Calu3 (cell line): Measurements from ENCODE around the gene ATP11A. TPM values are rescaled to one million over a fixed set of nuclear protein-coding genes. Genes with fewer than 3 reads are reported as not detected.

Experiments used
- BruUV-seq: library from RNA; stranded (reverse); fragments of 400-500 nt; replicated peaks from 2 replicates; lab custom pipeline; 2021; lab: Mats Ljungman, UMichigan
- CTCF ChIA-PET: fragments of 300-600 bp; sonication (Branson Sonifier 250); formaldehyde crosslinking; loops from one replicate; lab custom pipeline; 2022; ENCODE audit warnings: antibody characterized with exemption; lab: Charles Lee
- DNase-seq: peaks from one replicate; pipeline ENCODE4 v3.0.0; 2022
- H3K27ac Mint-ChIP-seq: one replicate; pipeline ENCODE4 v1.8.0; 2022; ENCODE audit warnings: mixed read lengths; ENCODE audit not compliant: unreplicated experiment
- H3K27me3 Mint-ChIP-seq: one replicate; pipeline ENCODE4 v1.8.0; 2022; ENCODE audit warnings: mixed read lengths; ENCODE audit not compliant: unreplicated experiment
- H3K36me3 Mint-ChIP-seq: one replicate; pipeline ENCODE4 v1.8.0; 2022; ENCODE audit warnings: mild to moderate bottlenecking, moderate library complexity, mixed read lengths; ENCODE audit not compliant: insufficient read depth, unreplicated experiment
- H3K4me1 Mint-ChIP-seq: one replicate; pipeline ENCODE4 v1.8.0; 2022; ENCODE audit warnings: mild to moderate bottlenecking, low read depth, mixed read lengths; ENCODE audit not compliant: unreplicated experiment
- H3K4me3 Mint-ChIP-seq: one replicate; pipeline ENCODE4 v1.8.0; 2022; ENCODE audit warnings: mild to moderate bottlenecking, low read depth, moderate library complexity, mixed read lengths; ENCODE audit not compliant: unreplicated experiment
- H3K9me3 Mint-ChIP-seq: one replicate; pipeline ENCODE4 v1.8.0; 2022; ENCODE audit warnings: low read depth, mixed read lengths; ENCODE audit not compliant: unreplicated experiment
- CTCF ChIP-seq: fragments of 200-600 bp; IDR thresholded peaks from one replicate; pipeline ENCODE4 v1.8.0; 2022; ENCODE audit warnings: antibody characterized with exemption; ENCODE audit not compliant: unreplicated experiment
- intact Hi-C: fragments of 100-400 bp; cut with micrococcal nuclease; formaldehyde crosslinking; loops from one replicate; pipeline ENCODE4 v1.10.0; 2022; ENCODE audit not compliant: unreplicated experiment
- total RNA-seq: library from RNA; stranded (reverse); gene quantifications from 2 replicates; pipeline ENCODE4 v1.2.3, GENCODE V29; 2022

Gene ATP11A
- total RNA-seq, 1 experiment from 2014 or later, result 115 TPM

- intact Hi-C loops, result no loop called here
- no peak for DNase-seq
- TF ChIP-seq CTCF, result no peak
- CTCF ChIA-PET, result no interaction called here
- H3K9me3 Mint-ChIP-seq, result no peaks in the 10 kb centered on the region
- H3K36me3 Mint-ChIP-seq, result no peaks in the 10 kb centered on the region
- H3K4me3 Mint-ChIP-seq, result no peak overlapping the region
- H3K4me1 Mint-ChIP-seq, result no peaks in the 10 kb centered on the region
- no TSS peak for BruUV-seq
- H3K27ac Mint-ChIP-seq, result no peak overlapping the region
- H3K27me3 Mint-ChIP-seq, result no peaks in the 10 kb centered on the region
Measured at GRCh38 chr13:112761701-112762689, 72.2 kb downstream of the ATP11A start.

- Mint-ChIP-seq H3K27me3 (no peaks in the 10 kb centered on the region), H3K4me1 (no peaks in the 10 kb centered on the region), H3K36me3 (no peaks in the 10 kb centered on the region), H3K27ac (no peak overlapping the region), H3K9me3 (no peaks in the 10 kb centered on the region), H3K4me3 (no peak overlapping the region)
- intact Hi-C loops, result no loop called here
- no peak for DNase-seq
- no TSS peak for BruUV-seq
- CTCF ChIA-PET, result no interaction called here
- no peak for TF ChIP-seq CTCF
Measured at GRCh38 chr13:112762690-112763080, 72.8 kb downstream of the ATP11A start.

- H3K36me3 Mint-ChIP-seq, result peaks cover 5% of the 10 kb centered on the region
- no peak for DNase-seq
- no TSS peak for BruUV-seq
- H3K9me3 Mint-ChIP-seq, result no peaks in the 10 kb centered on the region
- no peaks in the 10 kb centered on the region for H3K4me1 Mint-ChIP-seq
- CTCF ChIA-PET, result no interaction called here
- TF ChIP-seq CTCF, result no peak
- no peaks in the 10 kb centered on the region for H3K27me3 Mint-ChIP-seq
- no peak overlapping the region for H3K4me3 Mint-ChIP-seq
- intact Hi-C loops, result no loop called here
- no peak overlapping the region for H3K27ac Mint-ChIP-seq
Measured at GRCh38 chr13:112764028-112764427, 74.2 kb downstream of the ATP11A start.

- intact Hi-C loops, result no loop called here
- Mint-ChIP-seq H3K36me3 (peaks cover 5% of the 10 kb centered on the region), H3K9me3 (no peaks in the 10 kb centered on the region), H3K27me3 (no peaks in the 10 kb centered on the region), H3K4me3 (no peak overlapping the region), H3K4me1 (no peaks in the 10 kb centered on the region), H3K27ac (no peak overlapping the region)
- TF ChIP-seq CTCF, result no peak
- BruUV-seq, result no TSS peak
- CTCF ChIA-PET, result no interaction called here
- DNase-seq, result no peak
Measured at GRCh38 chr13:112764864-112765561, 75.2 kb downstream of the ATP11A start.
